ENCODE results near the gene CORO6.
A peak's percentile ranks its signal among the peaks of the same experiment; 100 is the strongest.

Gene CORO6

DNA sequence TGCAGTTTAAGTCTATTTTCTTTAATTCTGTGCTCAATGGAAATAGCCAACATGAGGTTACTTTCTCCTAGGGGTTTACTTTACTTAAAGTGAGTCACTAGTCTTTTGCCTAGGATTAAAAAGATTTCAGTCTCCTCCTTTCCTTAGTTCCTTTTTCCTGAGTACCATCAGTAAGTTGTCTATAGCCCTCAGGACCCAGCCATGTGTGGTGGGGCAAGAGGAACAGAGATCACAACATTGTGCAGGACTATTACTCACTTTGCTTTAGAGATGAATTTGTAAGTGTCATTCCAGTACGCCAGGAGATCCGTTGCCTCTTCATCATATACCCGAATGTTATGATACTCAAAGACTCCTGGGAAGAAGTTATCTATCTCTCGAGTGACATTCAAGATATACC, 27.7 kb upstream of the CORO6 start:
- no peak for DNase-seq (ENCODE audit: low read depth)
- TF ChIP-seq CTCF (conservative IDR thresholded peaks at IDR 0.05; ENCODE audit: low read depth, low read length) = no peak

DNA sequence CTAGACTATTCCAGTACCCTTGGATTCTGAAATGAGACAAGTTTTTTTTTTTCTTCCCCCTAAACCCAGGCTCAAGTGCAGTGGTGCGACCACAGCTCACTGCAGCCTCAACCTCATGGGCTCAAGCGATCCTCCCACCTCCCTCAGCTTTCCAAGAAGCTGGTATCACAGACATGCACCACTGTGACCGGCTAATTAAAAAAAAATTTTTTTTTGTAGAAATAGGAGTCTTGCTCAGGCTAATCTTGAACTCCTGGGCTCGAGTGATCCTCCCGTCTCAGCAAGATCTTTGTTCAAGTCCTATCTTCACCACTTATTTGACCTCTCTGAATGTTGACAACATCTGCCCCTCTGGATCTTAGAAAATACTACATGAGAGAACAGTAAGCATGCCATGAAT, 26.6 kb upstream of the CORO6 start:
- no peak for TF ChIP-seq CTCF (conservative IDR thresholded peaks at IDR 0.05; ENCODE audit: low read depth, low read length)
- H3K4me3 ChIP-seq (ENCODE audit: low read depth, low read length) = no peak overlapping the region
- no peak for DNase-seq (ENCODE audit: low read depth)

More for the DNA sequence above, 27.7 kb upstream of the CORO6 start:
- H3K4me3 ChIP-seq (ENCODE audit: low read depth, low read length) = no peak overlapping the region

DNA sequence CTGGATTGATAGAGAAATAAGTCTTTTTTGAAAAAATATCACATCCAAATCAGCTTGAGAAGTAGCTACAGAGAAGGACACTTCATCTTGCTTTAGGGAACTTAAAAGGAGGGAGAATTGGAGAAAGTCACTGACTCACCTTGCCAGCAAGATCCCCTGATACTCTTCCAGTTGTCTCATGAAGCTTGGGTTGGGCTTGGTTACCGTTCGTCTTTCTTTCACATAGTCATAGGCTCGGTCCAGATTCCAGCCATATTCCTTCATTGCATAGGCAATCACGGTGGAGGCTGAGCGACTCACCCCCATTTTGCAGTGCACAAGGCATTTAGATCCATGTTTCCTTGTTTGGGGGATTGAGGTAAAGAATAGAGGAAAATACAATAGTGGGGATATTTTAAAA, 25.3 kb upstream of the CORO6 start:
- TF ChIP-seq CTCF (conservative IDR thresholded peaks at IDR 0.05; ENCODE audit: low read depth, low read length) = no peak
- H3K4me3 ChIP-seq (ENCODE audit: low read depth, low read length) = no peak overlapping the region
- DNase-seq (ENCODE audit: low read depth) = no peak

DNA sequence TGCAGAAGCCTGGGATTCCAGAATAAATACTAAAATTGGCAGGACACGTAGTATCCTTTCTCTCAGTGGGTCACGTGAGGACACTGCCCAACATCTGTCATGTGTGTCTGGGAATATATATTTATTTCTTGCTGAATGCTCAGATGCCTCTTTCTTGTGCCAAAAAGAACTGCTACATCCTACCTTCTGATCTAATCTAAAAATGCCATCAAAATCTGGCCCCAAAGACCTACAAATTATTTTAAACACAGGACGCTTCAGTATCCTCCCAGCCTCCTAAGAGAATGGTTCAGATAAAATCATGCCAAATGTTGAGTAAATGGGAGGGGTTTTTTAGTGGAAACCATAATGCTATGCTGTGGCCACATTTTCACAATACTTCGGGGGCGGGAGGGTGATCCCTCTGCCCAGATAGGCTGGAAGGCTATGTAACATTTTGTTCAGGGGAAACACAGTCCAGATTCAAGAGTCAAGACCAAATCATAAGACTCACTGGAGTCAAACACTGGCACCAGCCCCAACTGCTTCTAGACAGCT, 22.9 kb upstream of the CORO6 start:
- no peak for TF ChIP-seq CTCF (conservative IDR thresholded peaks at IDR 0.05; ENCODE audit: low read depth, low read length)
- H3K4me3 ChIP-seq (ENCODE audit: low read depth, low read length) = no peak overlapping the region
- peak; percentile 92 for DNase-seq (ENCODE audit: low read depth)

- no peak for TF ChIP-seq CTCF (conservative IDR thresholded peaks at IDR 0.05; ENCODE audit: low read depth, low read length)
- H3K4me3 ChIP-seq (ENCODE audit: low read depth, low read length) = no peak overlapping the region
- DNase-seq (ENCODE audit: low read depth) = no peak
Observed at GRCh38 chr17:29643817-29644160, 21.1 kb upstream of the CORO6 start.

DNA sequence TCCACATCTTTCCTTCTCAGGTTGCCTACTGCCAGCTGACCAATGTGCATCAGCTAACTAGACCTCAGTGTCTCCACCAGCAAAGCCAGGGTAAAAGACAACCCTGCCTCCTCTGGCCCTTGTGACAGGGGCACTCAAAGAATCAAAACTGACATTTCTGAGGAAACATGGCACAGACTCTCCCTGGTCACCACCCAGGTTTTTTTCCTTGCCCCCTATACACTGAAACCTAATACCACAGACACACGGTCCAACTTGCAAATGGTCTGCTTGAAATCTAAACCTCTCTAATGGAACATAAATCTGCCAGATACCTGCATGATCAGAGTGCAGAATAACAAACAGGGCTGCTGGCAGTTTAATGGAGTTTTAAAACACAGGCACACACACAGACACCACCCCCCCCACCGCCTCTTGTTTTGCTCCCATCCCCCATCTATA, 19.5 kb upstream of the CORO6 start:
- DNase-seq (ENCODE audit: low read depth) = no peak
- no peak overlapping the region for H3K4me3 ChIP-seq (ENCODE audit: low read depth, low read length)
- TF ChIP-seq CTCF (conservative IDR thresholded peaks at IDR 0.05; ENCODE audit: low read depth, low read length) = no peak

- H3K4me3 ChIP-seq (ENCODE audit: low read depth, low read length) = no peak overlapping the region
- DNase-seq (ENCODE audit: low read depth) = no peak
- TF ChIP-seq CTCF (conservative IDR thresholded peaks at IDR 0.05; ENCODE audit: low read depth, low read length) = no peak
Observed at GRCh38 chr17:29640981-29641642, 18.4 kb upstream of the CORO6 start.
